ENCODE measurements around the gene TMEM213. TPM values are rescaled to one million over a fixed set of nuclear protein-coding genes. Genes with fewer than 3 reads are reported as not detected.

TMEM213 gene
- total and polyA plus RNA-seq, 2 of the 8 experiments (the other 6 are each of a cell fraction or from before 2014, with no cell fraction given), result 0.21 to 0.67 TPM

DNA sequence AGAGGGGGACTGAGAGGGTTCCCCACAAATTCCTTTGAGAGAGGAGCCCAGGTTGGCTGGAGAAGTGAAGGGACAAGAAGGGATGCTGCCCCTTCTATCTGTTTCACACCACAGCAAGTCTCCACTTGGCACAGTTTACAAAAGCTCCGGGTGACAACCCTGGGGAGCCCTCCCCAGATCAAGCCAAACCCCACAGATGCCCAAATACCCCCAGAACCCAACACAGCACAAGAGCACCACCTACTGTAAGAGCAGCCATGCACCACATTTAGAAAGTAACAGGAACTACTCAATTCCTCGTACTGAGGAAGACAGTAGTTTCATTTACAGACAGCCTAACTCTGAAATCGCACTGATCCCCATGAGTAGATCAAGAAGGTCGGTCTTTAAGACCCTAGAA lies 68.0 kb downstream of the TMEM213 start:
- Histone ChIP-seq H3K18ac (ENCODE audit: extremely low read depth, low read length) (no peak overlapping the region), H2BK20ac (ENCODE audit: low read length) (no peak overlapping the region), H3K4me1 (replicated peaks in 1 of 4; ENCODE audit: control insufficient read depth in 3 of 4, insufficient read depth in 4 of 4, low read length in 3 of 4) (no peaks in the 10 kb centered on the region), H3K23me2 (ENCODE audit: low read depth, low read length) (no peaks in the 10 kb centered on the region), H4K91ac (replicated peaks; ENCODE audit: insufficient read length, low read length) (no peak overlapping the region), H3K23ac (ENCODE audit: insufficient read length) (no peak overlapping the region), H3K4ac (replicated peaks; ENCODE audit: insufficient read length, low read depth, low read length) (no peak overlapping the region), H3K36me3 (ENCODE audit: control insufficient read depth in 2 of 4, insufficient read depth in 4 of 4, low read length in 3 of 4) (peaks cover 7 to 19% (median 14%) of the 10 kb centered on the region in 4 experiments; a peak in 5 of 8 replicates), H2BK5ac (ENCODE audit: low read depth, low read length) (no peak overlapping the region), H3K4me3 (ENCODE audit: extremely low read depth in 1 of 4, insufficient read depth in 2 of 4, low read depth in 3 of 4, low read length in 4 of 4) (no peak overlapping the region), H3K79me1 (ENCODE audit: low read depth, low read length) (no peaks in the 10 kb centered on the region), H2AFZ (ENCODE audit: low read length) (no peak overlapping the region), H3K27me3 (replicated peaks in 1 of 4; ENCODE audit: control insufficient read depth in 3 of 4, extremely low read depth in 1 of 4, insufficient read depth in 3 of 4, low read length in 3 of 4) (no peaks in the 10 kb centered on the region), H3K4me2 (ENCODE audit: insufficient read depth in 1 of 2, low read depth in 2 of 2, low read length in 2 of 2) (no peak overlapping the region), H3K14ac (ENCODE audit: insufficient read length) (no peak overlapping the region), H4K5ac (ENCODE audit: insufficient read length, low read depth, low read length) (no peak overlapping the region), H2BK15ac (ENCODE audit: low read length) (no peak overlapping the region), H2BK12ac (ENCODE audit: low read depth, low read length) (no peak overlapping the region), H3K27ac (ENCODE audit: low read depth, low read length) (no peak overlapping the region), H3K9me3 (ENCODE audit: insufficient read depth in 2 of 2, low read depth in 1 of 2, low read length in 1 of 2) (no peaks in the 10 kb centered on the region), H3K9ac (replicated peaks in 1 of 4; ENCODE audit: extremely low read depth in 1 of 4, low read depth in 3 of 4, low read length in 3 of 4) (no peak overlapping the region), H2BK120ac (replicated peaks; ENCODE audit: low read depth, low read length) (no peak overlapping the region), H4K8ac (ENCODE audit: extremely low read depth, insufficient read depth, low read length) (no peak overlapping the region), H2AK5ac (ENCODE audit: low read depth, low read length) (no peak overlapping the region), H3K56ac (replicated peaks; ENCODE audit: insufficient read length, low read depth, low read length) (no peak overlapping the region), H4K20me1 (replicated peaks in 1 of 2; ENCODE audit: control insufficient read depth in 1 of 2, insufficient read depth in 2 of 2, low read length in 2 of 2) (no peaks in the 10 kb centered on the region), H3K79me2 (ENCODE audit: control insufficient read depth in 1 of 2, insufficient read depth in 2 of 2, low read length in 2 of 2) (no peaks in the 10 kb centered on the region)
- POLR2A ChIA-PET (ENCODE audit: partially characterized antibody), result no interaction called here
- DNase-seq (ENCODE audit: low read depth in 1 of 2, low spot score in 2 of 2) (peak in 1 of 2 experiments; percentile 58), FAIRE-seq (no peak)
- CTCF ChIA-PET (ENCODE audit: partially characterized antibody), result no interaction called here
- 0 out of 2 replicates have a peak, but pooled peaks have one; percentile 31 for TF ChIP-seq TEAD4 (IDR thresholded peaks at IDR 0.05; ENCODE audit: low read depth, low read length)
- TF ChIP-seq TCF12 (IDR thresholded peaks at IDR 0.05; ENCODE audit: low read depth, low read length), result no peak
- no peak for TF ChIP-seq EP300 (IDR thresholded peaks at IDR 0.05; ENCODE audit: borderline replicate concordance in 1 of 2, low read depth in 2 of 2, low read length in 2 of 2)
- peak; percentile 87 to 94 for TF ChIP-seq RAD21 (IDR thresholded peaks at IDR 0.05 in 1 of 2, conservative IDR thresholded peaks at IDR 0.05 in 1 of 2; ENCODE audit: low read depth in 2 of 2, low read length in 2 of 2)
- TF ChIP-seq, protein P1, sequence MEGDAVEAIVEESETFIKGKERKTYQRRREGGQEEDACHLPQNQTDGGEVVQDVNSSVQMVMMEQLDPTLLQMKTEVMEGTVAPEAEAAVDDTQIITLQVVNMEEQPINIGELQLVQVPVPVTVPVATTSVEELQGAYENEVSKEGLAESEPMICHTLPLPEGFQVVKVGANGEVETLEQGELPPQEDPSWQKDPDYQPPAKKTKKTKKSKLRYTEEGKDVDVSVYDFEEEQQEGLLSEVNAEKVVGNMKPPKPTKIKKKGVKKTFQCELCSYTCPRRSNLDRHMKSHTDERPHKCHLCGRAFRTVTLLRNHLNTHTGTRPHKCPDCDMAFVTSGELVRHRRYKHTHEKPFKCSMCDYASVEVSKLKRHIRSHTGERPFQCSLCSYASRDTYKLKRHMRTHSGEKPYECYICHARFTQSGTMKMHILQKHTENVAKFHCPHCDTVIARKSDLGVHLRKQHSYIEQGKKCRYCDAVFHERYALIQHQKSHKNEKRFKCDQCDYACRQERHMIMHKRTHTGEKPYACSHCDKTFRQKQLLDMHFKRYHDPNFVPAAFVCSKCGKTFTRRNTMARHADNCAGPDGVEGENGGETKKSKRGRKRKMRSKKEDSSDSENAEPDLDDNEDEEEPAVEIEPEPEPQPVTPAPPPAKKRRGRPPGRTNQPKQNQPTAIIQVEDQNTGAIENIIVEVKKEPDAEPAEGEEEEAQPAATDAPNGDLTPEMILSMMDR (IDR thresholded peaks at IDR 0.05; ENCODE audit: control extremely low read depth in 1 of 3, insufficient read depth in 1 of 3, low read depth in 1 of 3, low read length in 3 of 3), result peak; percentile 36 to 73 (median 60)
- WGBS, 2 experiments (ENCODE audit: extremely low coverage in 1 of 2, insufficient coverage in 1 of 2, insufficient read length in 1 of 2, insufficient replicate concordance in 2 of 2, low coverage in 1 of 2, low lambda C conversion rate in 2 of 2, missing lambda C conversion rate in 1 of 2), result 82% methylated on average over 4 of the region's 4 CpGs; no CpG with 5 or more reads in 1 of the 2 experiments

Data from H1 (cell line).